Ishikawa (cell line): ENCODE data around the gene PPP1R13B.

ENCODE experiments used
- CEBPB ChIP-seq: IDR thresholded peaks from 2 replicates; pipeline ENCODE4 v1.6.1; 2012
- CREB1 ChIP-seq: IDR thresholded peaks from 2 replicates; pipeline ENCODE4 v1.6.1; 2012; ENCODE audit warnings: low read depth
- EGR1 ChIP-seq: IDR thresholded peaks from 2 replicates; pipeline ENCODE4 v1.6.1; 2012
- EP300 ChIP-seq: IDR thresholded peaks from 2 replicates; pipeline ENCODE4 v1.6.1; 2012; ENCODE audit warnings: borderline replicate concordance
- FOXM1 ChIP-seq: IDR thresholded peaks from 2 replicates; pipeline ENCODE4 v1.6.1; 2012; ENCODE audit warnings: low read depth, borderline replicate concordance
- NFIC ChIP-seq: IDR thresholded peaks from 2 replicates; pipeline ENCODE4 v1.6.1; 2012
- RAD21 ChIP-seq: IDR thresholded peaks from 2 replicates; pipeline ENCODE4 v1.6.1; 2012; ENCODE audit warnings: low read depth
- TAF1 ChIP-seq: IDR thresholded peaks from 2 replicates; pipeline ENCODE4 v1.6.1; 2012; ENCODE audit warnings: low read depth, mild to moderate bottlenecking
- TCF12 ChIP-seq: IDR thresholded peaks from 2 replicates; pipeline ENCODE4 v1.6.1; 2012; ENCODE audit warnings: low read depth
- TEAD4 ChIP-seq: IDR thresholded peaks from 2 replicates; pipeline ENCODE4 v1.6.1; 2012
- YY1 ChIP-seq: IDR thresholded peaks from 2 replicates; pipeline ENCODE4 v1.6.1; 2012; ENCODE audit warnings: low read depth
- ZBTB7A ChIP-seq: IDR thresholded peaks from 2 replicates; pipeline ENCODE4 v1.6.1; 2012; ENCODE audit warnings: low read depth
- TF ChIP-seq, protein P1 (sequence below): IDR thresholded peaks from 2 replicates; pipeline ENCODE4 v1.6.1; 2012; ENCODE audit warnings: low read depth, mild to moderate bottlenecking
- TF ChIP-seq, protein P2 (sequence below): IDR thresholded peaks from 2 replicates; pipeline ENCODE4 v1.6.1; 2012
- TF ChIP-seq, protein P3 (sequence below): IDR thresholded peaks from 2 replicates; pipeline ENCODE4 v1.6.1; 2012

Gene PPP1R13B

DNA sequence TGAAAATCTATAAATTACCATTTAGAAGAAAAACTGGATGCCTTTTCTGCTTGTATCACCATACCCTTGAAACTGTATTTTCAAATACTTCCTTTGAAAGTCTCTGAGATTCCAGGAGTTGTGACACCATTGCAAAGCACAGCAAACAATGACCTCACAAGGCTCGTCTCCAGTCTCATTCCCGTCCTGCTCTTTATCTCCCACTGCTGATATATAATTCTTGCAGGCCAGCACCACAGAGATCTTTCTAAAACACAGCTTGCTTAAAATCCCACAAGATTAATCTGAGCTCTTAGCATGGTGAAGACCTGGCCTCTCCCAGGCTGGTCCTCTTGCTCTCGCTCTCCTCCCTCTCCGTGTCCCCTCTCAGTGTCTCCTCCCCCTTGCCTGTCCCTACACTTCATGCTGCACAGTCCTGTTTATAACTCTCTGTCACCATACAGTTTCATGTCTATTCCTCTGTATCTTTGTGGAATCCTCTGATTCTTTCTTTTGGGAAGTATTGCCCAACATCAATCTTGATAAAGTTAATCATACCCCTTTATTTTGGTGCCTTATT, 80.0 kb downstream of the PPP1R13B start:
- TF ChIP-seq CREB1 (no peak), TEAD4 (no peak), YY1 (no peak), RAD21 (no peak), ZBTB7A (no peak), TAF1 (no peak), CEBPB (no peak)
- TF ChIP-seq, protein P1, sequence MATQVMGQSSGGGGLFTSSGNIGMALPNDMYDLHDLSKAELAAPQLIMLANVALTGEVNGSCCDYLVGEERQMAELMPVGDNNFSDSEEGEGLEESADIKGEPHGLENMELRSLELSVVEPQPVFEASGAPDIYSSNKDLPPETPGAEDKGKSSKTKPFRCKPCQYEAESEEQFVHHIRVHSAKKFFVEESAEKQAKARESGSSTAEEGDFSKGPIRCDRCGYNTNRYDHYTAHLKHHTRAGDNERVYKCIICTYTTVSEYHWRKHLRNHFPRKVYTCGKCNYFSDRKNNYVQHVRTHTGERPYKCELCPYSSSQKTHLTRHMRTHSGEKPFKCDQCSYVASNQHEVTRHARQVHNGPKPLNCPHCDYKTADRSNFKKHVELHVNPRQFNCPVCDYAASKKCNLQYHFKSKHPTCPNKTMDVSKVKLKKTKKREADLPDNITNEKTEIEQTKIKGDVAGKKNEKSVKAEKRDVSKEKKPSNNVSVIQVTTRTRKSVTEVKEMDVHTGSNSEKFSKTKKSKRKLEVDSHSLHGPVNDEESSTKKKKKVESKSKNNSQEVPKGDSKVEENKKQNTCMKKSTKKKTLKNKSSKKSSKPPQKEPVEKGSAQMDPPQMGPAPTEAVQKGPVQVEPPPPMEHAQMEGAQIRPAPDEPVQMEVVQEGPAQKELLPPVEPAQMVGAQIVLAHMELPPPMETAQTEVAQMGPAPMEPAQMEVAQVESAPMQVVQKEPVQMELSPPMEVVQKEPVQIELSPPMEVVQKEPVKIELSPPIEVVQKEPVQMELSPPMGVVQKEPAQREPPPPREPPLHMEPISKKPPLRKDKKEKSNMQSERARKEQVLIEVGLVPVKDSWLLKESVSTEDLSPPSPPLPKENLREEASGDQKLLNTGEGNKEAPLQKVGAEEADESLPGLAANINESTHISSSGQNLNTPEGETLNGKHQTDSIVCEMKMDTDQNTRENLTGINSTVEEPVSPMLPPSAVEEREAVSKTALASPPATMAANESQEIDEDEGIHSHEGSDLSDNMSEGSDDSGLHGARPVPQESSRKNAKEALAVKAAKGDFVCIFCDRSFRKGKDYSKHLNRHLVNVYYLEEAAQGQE = no peak
- TF ChIP-seq, protein P2, sequence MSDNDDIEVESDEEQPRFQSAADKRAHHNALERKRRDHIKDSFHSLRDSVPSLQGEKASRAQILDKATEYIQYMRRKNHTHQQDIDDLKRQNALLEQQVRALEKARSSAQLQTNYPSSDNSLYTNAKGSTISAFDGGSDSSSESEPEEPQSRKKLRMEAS = no peak

DNA sequence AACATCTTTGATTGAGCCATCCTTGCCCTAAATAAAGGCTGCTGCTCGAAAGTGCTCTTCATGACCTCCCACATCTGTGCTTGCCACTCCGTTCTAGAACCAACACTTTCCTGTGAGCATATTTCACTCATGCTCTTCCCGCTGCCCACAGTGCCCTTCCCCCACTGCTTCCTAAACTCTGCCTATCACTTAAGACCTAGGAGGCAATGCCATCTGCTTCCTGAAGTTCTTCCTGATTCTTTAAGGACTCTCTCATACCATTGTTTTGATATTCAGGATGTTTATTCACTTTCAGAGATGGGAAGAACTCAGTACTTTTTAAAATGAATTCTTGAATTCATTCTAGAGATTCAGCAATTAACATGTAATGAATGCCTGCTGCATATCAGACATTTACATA, 81.8 kb downstream of the PPP1R13B start:
- TF ChIP-seq EGR1 = no peak
- no peak for TF ChIP-seq YY1

DNA sequence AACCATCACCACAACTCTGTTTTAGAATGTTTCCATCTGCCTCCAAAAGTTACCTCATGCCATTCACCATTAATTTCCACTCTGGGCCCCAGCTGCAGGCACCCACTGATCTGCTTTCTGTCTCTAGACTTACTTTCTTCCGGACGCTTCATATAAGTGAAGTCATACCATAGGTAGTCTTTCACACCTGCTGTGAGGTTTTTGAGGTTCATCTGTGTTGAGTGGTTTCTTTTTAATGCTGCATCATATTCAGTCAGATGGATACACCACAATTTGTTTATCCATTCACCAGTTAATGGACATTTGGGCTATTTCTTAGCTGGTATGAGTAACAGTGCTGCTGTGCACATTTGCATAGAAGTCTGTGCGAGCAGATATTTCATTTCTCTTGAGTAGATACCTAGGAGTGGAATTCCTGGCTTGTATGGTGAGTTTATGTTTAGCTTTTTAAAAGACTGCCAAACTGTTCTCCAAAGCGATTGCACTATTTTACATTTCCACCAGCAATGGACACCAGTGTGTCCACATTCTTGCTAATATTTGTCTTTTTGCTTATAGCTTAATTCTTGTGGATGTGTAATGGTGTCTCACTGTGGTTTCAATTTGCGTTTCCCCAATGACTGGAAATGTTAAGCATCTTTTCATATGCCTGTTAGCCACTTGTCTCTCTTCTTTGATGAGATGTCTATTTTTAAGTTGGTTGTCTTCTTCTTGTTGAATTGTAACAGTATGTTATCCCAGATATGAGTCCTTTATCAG, 83.5 kb downstream of the PPP1R13B start:
- no peak for TF ChIP-seq CEBPB
- TF ChIP-seq YY1 = no peak
- TF ChIP-seq, protein P3, sequence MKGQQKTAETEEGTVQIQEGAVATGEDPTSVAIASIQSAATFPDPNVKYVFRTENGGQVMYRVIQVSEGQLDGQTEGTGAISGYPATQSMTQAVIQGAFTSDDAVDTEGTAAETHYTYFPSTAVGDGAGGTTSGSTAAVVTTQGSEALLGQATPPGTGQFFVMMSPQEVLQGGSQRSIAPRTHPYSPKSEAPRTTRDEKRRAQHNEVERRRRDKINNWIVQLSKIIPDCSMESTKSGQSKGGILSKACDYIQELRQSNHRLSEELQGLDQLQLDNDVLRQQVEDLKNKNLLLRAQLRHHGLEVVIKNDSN = no peak
- TF ChIP-seq, protein P1 = no peak
- TF ChIP-seq RAD21 = no peak
- TF ChIP-seq TAF1 = no peak
- no peak for TF ChIP-seq TEAD4
- TF ChIP-seq, protein P2 = no peak
- TF ChIP-seq EP300 = no peak
- no peak for TF ChIP-seq EGR1
- no peak for TF ChIP-seq TCF12
- TF ChIP-seq FOXM1 = no peak
- no peak for TF ChIP-seq CREB1
- TF ChIP-seq ZBTB7A = no peak
- TF ChIP-seq NFIC = no peak

DNA sequence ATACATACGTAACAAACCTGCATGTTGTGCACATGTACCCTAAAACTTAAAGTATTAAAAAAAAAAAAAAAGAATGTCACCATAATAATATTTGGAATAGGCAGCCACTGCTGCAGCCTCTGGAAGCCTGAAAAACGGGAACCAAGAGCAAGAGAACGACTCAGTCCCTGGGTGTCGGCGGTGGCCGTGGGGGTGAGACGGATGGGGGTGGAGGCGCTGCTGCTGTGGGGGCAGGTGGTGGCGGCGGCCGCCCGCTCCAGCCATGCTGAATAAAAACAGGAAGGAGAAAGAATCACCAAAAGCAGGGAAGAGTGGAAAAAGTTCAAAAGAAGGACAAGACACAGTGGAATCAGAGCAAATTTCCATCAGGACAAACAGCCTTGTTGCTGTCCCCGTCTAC, 84.8 kb downstream of the PPP1R13B start:
- TF ChIP-seq CREB1 = no peak
- no peak for TF ChIP-seq EP300
- TF ChIP-seq, protein P2 = no peak
- TF ChIP-seq EGR1 = no peak
- TF ChIP-seq YY1 = no peak
- TF ChIP-seq, protein P1 = no peak

DNA sequence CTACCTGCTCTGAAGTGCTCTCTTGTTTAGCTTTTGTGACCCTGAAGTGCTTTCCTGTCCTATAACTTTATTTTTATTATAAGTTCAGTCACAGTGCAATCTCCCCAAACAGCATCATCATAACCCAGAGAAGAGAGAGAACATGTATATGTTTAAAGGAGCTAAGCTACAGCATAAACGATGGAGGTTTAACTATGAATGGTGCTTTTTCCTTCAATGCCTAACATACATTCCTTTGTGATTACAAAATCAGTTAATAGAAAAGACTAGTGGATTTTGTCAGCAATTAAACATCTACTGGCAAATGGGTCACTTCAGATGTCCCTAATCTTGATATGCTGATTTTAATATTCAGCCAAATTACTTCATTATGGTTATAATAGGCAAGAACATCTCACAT, 85.3 kb downstream of the PPP1R13B start:
- no peak for TF ChIP-seq YY1
- TF ChIP-seq FOXM1 = no peak
